GM12891 (cell line): Measurements from ENCODE around the gene KRT16.
"Not testable (repeated sequence)": the region's sequence is repeated elsewhere in the genome, so short reads cannot be mapped to it uniquely, and the experiment has no call there.

Experiments
- POLR2A ChIP-seq: IDR thresholded peaks from 2 replicates; pipeline ENCODE4 v1.6.1; 2011; ENCODE audit warnings: low read depth, low read length, control low read depth
- POLR2AphosphoS5 ChIP-seq: IDR thresholded peaks from 2 replicates; pipeline ENCODE4 v1.6.1; 2011; ENCODE audit warnings: low read depth, low read length, control low read depth
- TAF1 ChIP-seq: IDR thresholded peaks from 2 replicates; pipeline ENCODE4 v1.6.1; 2011; ENCODE audit warnings: low read depth, low read length, control low read depth

- not testable (repeated sequence) for TF ChIP-seq POLR2A, POLR2AphosphoS5, TAF1
Measured at GRCh38 chr17:41576740-41577139, 35.8 kb downstream of the KRT16 start.
